Measurements from ENCODE around the gene ARFRP1. TPM values are rescaled to one million over a fixed set of nuclear protein-coding genes. Genes with fewer than 3 reads are reported as not detected.

Gene ARFRP1
- total RNA-seq, 1 donor from 2014 or later = 49.1 TPM

- ATAC-seq (no peak), DNase-seq (ENCODE audit: low spot score) (peak; percentile 55)
- intact Hi-C loops (cut with DNase I) = no loop called here
Measured at GRCh38 chr20:63706027-63706695, 1.6 kb downstream of the ARFRP1 start.

- no peak for ATAC-seq
- intact Hi-C loops (cut with DNase I) = no loop called here
- peak; percentile 55 for DNase-seq (ENCODE audit: low spot score)
Measured at GRCh38 chr20:63705232-63706026, 2.3 kb downstream of the ARFRP1 start.

- ATAC-seq (no peak), DNase-seq (ENCODE audit: low spot score) (peak; percentile 61)
- intact Hi-C loops (cut with DNase I) = no loop called here
Measured at GRCh38 chr20:63704749-63705117, 3.0 kb downstream of the ARFRP1 start.

- intact Hi-C loops (cut with DNase I) = no loop called here
- peak; percentile 55 for DNase-seq (ENCODE audit: low spot score)
- ATAC-seq = no peak
Measured at GRCh38 chr20:63703976-63704748, 3.6 kb downstream of the ARFRP1 start.

- intact Hi-C loops (cut with DNase I) = no loop called here
- ATAC-seq = no peak
Measured at GRCh38 chr20:63703471-63703975, 4.3 kb downstream of the ARFRP1 start.

GRCh38 chr20:63702751-63703470 lies 4.9 kb downstream of the ARFRP1 start:
- ATAC-seq (no peak), DNase-seq (ENCODE audit: low spot score) (peak; percentile 61)
- intact Hi-C loops (cut with DNase I) = no loop called here

More at GRCh38 chr20:63703471-63703975, 4.3 kb downstream of the ARFRP1 start:
- peak; percentile 59 for DNase-seq (ENCODE audit: low spot score)

- DNase-seq (ENCODE audit: low spot score) (peak; percentile 57), ATAC-seq (no peak)
- intact Hi-C loops (cut with DNase I) = no loop called here
Measured at GRCh38 chr20:63702036-63702665, 5.6 kb downstream of the ARFRP1 start.

GRCh38 chr20:63701329-63702035 lies 6.3 kb downstream of the ARFRP1 start:
- peak; percentile 55 for DNase-seq (ENCODE audit: low spot score)
- intact Hi-C loops (cut with DNase I) = no loop called here
- ATAC-seq = no peak

GRCh38 chr20:63701051-63701328 lies 6.8 kb downstream of the ARFRP1 start:
- DNase-seq (ENCODE audit: low spot score) (no peak), ATAC-seq (no peak)
- intact Hi-C loops (cut with DNase I) = no loop called here

GRCh38 chr20:63700199-63701050 lies 7.4 kb downstream of the ARFRP1 start:
- DNase-seq (ENCODE audit: low spot score) = peak; percentile 64
- intact Hi-C loops (cut with DNase I) = no loop called here
- no peak for ATAC-seq

- intact Hi-C loops (cut with DNase I) = no loop called here
- peak; percentile 64 for DNase-seq (ENCODE audit: low spot score)
Measured at GRCh38 chr20:63699466-63700198, 8.1 kb downstream of the ARFRP1 start.

GRCh38 chr20:63698739-63699465 lies 8.9 kb downstream of the ARFRP1 start:
- DNase-seq (ENCODE audit: low spot score) = peak; percentile 77
- intact Hi-C loops (cut with DNase I) = no loop called here
- ATAC-seq = peak; percentile 43

More at GRCh38 chr20:63699466-63700198, 8.1 kb downstream of the ARFRP1 start:
- peak; percentile 1 for ATAC-seq

- DNase-seq (ENCODE audit: low spot score) (peak; percentile 60), ATAC-seq (no peak)
- intact Hi-C loops (cut with DNase I) = no loop called here
Measured at GRCh38 chr20:63697868-63698545, 9.8 kb downstream of the ARFRP1 start.

GRCh38 chr20:63697357-63697867 lies 10.4 kb downstream of the ARFRP1 start:
- ATAC-seq = no peak
- intact Hi-C loops (cut with DNase I) = no loop called here
- DNase-seq (ENCODE audit: low spot score) = peak; percentile 60

All from sciatic nerve (tissue), 2 donors.